GM20000 (cell line): ENCODE results near the gene FBXL2.

ENCODE experiments used
- DNase-seq: peaks from one replicate; pipeline ENCODE4 v3.0.0; 2012; ENCODE audit warnings: low spot score
- TF ChIP-seq, protein P1 (sequence below): IDR thresholded peaks from 2 replicates; pipeline ENCODE4 v1.5.1; 2012; ENCODE audit warnings: mild to moderate bottlenecking, control low read depth; ENCODE audit errors: extremely low read depth, missing control alignments

Gene FBXL2

DNA sequence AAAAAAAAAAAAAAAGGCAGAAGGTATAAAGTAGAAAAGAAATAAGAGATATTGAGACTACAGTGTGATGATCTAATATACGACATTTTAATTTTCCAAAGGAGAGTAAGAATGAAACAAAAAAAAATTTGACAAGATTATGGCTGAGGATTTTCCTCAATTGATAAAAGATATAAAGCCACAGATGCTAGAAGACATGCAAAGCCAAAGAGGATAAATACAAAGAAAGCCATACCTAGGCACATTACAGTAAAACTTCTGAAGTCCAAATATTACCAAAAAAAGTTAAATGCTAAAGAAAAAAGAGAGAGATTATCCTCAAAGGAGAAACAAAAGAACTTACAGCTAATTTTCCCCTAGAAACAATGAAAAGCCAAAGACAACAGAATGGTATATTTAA lies 38.3 kb upstream of the FBXL2 start:
- no peak for DNase-seq
- TF ChIP-seq, protein P1, sequence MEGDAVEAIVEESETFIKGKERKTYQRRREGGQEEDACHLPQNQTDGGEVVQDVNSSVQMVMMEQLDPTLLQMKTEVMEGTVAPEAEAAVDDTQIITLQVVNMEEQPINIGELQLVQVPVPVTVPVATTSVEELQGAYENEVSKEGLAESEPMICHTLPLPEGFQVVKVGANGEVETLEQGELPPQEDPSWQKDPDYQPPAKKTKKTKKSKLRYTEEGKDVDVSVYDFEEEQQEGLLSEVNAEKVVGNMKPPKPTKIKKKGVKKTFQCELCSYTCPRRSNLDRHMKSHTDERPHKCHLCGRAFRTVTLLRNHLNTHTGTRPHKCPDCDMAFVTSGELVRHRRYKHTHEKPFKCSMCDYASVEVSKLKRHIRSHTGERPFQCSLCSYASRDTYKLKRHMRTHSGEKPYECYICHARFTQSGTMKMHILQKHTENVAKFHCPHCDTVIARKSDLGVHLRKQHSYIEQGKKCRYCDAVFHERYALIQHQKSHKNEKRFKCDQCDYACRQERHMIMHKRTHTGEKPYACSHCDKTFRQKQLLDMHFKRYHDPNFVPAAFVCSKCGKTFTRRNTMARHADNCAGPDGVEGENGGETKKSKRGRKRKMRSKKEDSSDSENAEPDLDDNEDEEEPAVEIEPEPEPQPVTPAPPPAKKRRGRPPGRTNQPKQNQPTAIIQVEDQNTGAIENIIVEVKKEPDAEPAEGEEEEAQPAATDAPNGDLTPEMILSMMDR: no peak

DNA sequence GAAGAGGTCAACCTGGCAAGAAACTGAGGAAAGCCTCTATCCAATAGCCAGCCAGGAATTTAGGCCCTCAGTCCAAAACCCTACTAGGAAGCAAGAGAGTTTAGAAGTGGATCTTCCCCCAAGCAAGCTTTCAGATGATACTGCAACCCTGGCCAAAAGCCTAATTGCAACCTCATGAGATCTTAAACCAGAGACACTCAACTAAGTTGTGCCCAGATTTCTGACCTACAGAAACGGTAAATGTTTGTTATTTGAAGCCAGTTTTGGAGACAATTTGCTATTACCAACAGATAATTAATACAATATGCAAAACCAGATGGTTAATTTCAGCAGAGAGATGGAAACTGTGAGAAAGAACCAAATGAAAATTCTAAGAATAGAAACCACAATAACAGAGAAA lies 37.0 kb upstream of the FBXL2 start:
- no peak for DNase-seq
- TF ChIP-seq, protein P1: no peak

- TF ChIP-seq, protein P1: no peak
- no peak for DNase-seq
These were observed 30.5 kb upstream of the FBXL2 start for GRCh38 chr3:33246786-33247185.

- TF ChIP-seq, protein P1: no peak
- no peak for DNase-seq
These were observed 26.5 kb upstream of the FBXL2 start for GRCh38 chr3:33250712-33251111.

GRCh38 chr3:33256249-33256648 lies 21.0 kb upstream of the FBXL2 start:
- TF ChIP-seq, protein P1: no peak
- no peak for DNase-seq

- DNase-seq: no peak
- TF ChIP-seq, protein P1: no peak
These were observed 17.1 kb upstream of the FBXL2 start for GRCh38 chr3:33260104-33260503.

DNA sequence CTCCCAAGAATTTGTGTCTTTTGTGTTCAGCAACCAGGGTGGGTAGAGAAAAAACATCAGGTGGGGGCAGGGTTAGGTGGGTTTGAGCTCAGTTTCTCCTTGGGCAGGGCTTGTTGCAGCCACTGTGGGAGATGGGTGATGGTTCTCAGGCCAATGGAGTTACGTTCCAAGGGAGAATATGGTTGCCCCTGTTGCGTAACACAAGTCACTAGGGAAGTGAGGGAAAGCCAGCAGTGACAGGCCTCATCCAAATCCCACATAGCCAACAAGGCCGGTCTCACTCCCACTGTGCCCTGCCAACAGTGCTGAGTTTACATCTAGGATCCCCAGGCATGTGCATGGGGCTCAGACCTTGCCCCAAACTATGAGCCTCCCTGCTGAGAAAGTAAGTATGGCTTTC lies 7.9 kb upstream of the FBXL2 start:
- TF ChIP-seq, protein P1: no peak
- DNase-seq: no peak
